NB4 (cell line): ENCODE measurements around the gene DSCAML1.

ENCODE experiments used
- CTCF ChIP-seq: IDR thresholded peaks from one replicate; pipeline ENCODE4 v1.5.1; 2012; ENCODE audit warnings: low read depth, low read length
- POLR2A ChIP-seq: IDR thresholded peaks from 2 replicates; pipeline ENCODE4 v1.6.1; 2011; ENCODE audit warnings: mild to moderate bottlenecking; ENCODE audit not compliant: insufficient read length; ENCODE audit errors: extremely low read depth

GRCh38 chr11:117524468-117525183 is 272.4 kb downstream of the DSCAML1 start:
- TF ChIP-seq CTCF (no peak), POLR2A (no peak)
